ACC112 (cell line): ENCODE results near the gene KRT16.
"Not testable (repeated sequence)": the region's sequence is repeated elsewhere in the genome, so short reads cannot be mapped to it uniquely, and the experiment has no call there.

Experiments used
- H2AFZ ChIP-seq: fragments of 200-600 bp; sonication (generic); one replicate; pipeline ENCODE4 v1.6.0; 2017; ENCODE audit warnings: antibody characterized with exemption, low read length; ENCODE audit not compliant: unreplicated experiment
- H3K27ac ChIP-seq: fragments of 200-600 bp; sonication (generic); 2 replicates; pipeline ENCODE4 v1.5.1; 2014; ENCODE audit warnings: low read depth, mild to moderate bottlenecking, antibody characterized with exemption, low read length, moderate library complexity
- H3K27me3 ChIP-seq: fragments of 200-600 bp; sonication (generic); 2 replicates; pipeline ENCODE4 v1.6.1; 2014; ENCODE audit warnings: mild to moderate bottlenecking, antibody characterized with exemption, low read length, moderate library complexity, mixed read lengths; ENCODE audit not compliant: insufficient read depth
- H3K36me3 ChIP-seq: fragments of 200-600 bp; sonication (generic); 2 replicates; pipeline ENCODE4 v1.6.1; 2016; ENCODE audit warnings: mild to moderate bottlenecking, antibody characterized with exemption, low read length, moderate library complexity, mixed read lengths; ENCODE audit not compliant: insufficient read depth
- H3K4me1 ChIP-seq: fragments of 200-600 bp; sonication (generic); one replicate; pipeline ENCODE4 v1.6.1; 2016; ENCODE audit warnings: low read length, mixed read lengths; ENCODE audit not compliant: insufficient read depth, unreplicated experiment, control insufficient read depth
- H3K4me3 ChIP-seq: fragments of 200-600 bp; sonication (generic); 2 replicates; pipeline ENCODE4 v1.5.1; 2014; ENCODE audit warnings: mild to moderate bottlenecking, low read depth, low read length
- H3K79me2 ChIP-seq: fragments of 200-600 bp; sonication (generic); one replicate; pipeline ENCODE4 v1.6.0; 2016; ENCODE audit warnings: low read length; ENCODE audit not compliant: control insufficient read depth, unreplicated experiment, insufficient read depth

KRT16 gene

GRCh38 chr17:41619036-41619926 is 6.7 kb upstream of the KRT16 start:
- 0 out of 2 replicates have a peak, but pooled peaks cover 4% of the 10 kb centered on the region for H3K27me3 ChIP-seq
- no peak overlapping the region for H3K4me3 ChIP-seq
- H2AFZ ChIP-seq, result no peak overlapping the region
- H3K27ac ChIP-seq, result no peak overlapping the region
- H3K36me3 ChIP-seq, result no peaks in the 10 kb centered on the region
- no peaks in the 10 kb centered on the region for H3K4me1 ChIP-seq
- no peaks in the 10 kb centered on the region for H3K79me2 ChIP-seq

DNA sequence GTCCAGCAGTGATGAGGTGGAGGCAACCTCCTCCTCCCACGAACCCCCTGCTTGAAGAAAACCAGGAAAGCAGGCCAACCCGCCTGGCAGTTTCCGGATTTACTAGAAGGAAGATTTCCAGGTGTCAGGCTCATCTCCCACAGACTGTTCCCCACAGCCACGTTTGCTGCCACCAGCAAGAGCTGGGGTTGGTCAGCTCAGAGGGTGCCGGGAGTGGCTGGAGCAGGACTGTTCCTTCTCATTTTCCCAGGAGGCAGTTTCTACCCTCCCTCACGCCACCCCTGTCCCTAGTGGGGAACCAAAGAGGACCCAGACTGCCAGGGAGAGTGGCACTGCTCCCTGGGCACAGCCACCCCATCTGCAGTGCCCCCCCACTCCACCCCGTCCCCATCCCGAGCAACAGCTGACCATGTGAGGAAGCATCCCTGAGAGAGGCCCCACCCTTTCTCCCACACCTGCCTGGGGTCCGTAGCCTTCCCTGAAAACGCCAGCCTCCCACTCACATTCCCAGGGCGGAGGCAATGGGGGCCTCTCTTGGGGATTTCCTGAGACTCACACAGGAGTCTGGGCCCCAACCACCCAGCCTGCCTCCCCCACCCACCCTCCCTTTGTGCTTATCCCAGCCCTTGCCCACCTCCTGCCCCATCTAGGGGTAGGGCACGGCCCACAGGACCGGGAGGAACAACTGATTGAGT is 5.9 kb upstream of the KRT16 start:
- H3K79me2 ChIP-seq, result no peaks in the 10 kb centered on the region
- H3K36me3 ChIP-seq, result no peaks in the 10 kb centered on the region
- H3K4me1 ChIP-seq, result no peaks in the 10 kb centered on the region
- 0 out of 2 replicates have a peak, but pooled peaks cover 4% of the 10 kb centered on the region for H3K27me3 ChIP-seq
- no peak overlapping the region for H3K27ac ChIP-seq
- no peak overlapping the region for H3K4me3 ChIP-seq
- no peak overlapping the region for H2AFZ ChIP-seq

- Histone ChIP-seq H3K27me3 (0 out of 2 replicates have a peak, but pooled peaks cover 4% of the 10 kb centered on the region), H3K27ac (no peak overlapping the region), H3K4me3 (no peak overlapping the region)
Observed at GRCh38 chr17:41617698-41618097, 5.1 kb upstream of the KRT16 start.

GRCh38 chr17:41617136-41617535 is 4.6 kb upstream of the KRT16 start:
- Histone ChIP-seq H3K4me1 (peaks cover 6% of the 10 kb centered on the region), H3K4me3 (no peak overlapping the region), H3K27me3 (0 out of 2 replicates have a peak, but pooled peaks cover 4% of the 10 kb centered on the region)

More at GRCh38 chr17:41617698-41618097, 5.1 kb upstream of the KRT16 start:
- Histone ChIP-seq H3K79me2 (no peaks in the 10 kb centered on the region), H2AFZ (no peak overlapping the region), H3K4me1 (peaks cover 2% of the 10 kb centered on the region), H3K36me3 (no peaks in the 10 kb centered on the region)

DNA sequence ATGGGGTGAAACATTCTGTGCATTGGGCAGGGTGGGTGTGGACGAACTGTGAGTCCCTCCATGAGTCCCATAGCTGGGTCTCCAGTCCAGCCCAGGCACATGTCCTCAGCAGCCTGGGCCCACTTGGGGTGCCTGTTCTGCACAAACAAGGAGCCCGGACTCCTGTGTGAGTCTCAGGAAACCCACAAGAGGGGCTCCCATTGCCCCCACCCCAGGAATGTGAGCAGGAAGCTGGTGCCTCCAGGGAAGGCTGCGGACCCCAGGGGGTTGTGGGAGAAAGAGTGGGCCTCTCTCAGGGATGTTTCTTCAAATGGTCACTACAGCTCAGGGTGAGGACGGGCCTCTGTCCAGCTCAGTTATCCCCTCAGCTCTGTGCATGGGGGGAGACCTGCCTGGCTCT is 3.9 kb upstream of the KRT16 start:
- not testable (repeated sequence) for H3K4me3 ChIP-seq, H3K36me3 ChIP-seq, H3K27ac ChIP-seq, H3K79me2 ChIP-seq, H2AFZ ChIP-seq, H3K4me1 ChIP-seq, H3K27me3 ChIP-seq

More at GRCh38 chr17:41617136-41617535, 4.6 kb upstream of the KRT16 start:
- no peak overlapping the region for H3K27ac ChIP-seq
- no peaks in the 10 kb centered on the region for H3K36me3 ChIP-seq
- no peak overlapping the region for H2AFZ ChIP-seq
- no peaks in the 10 kb centered on the region for H3K79me2 ChIP-seq

DNA sequence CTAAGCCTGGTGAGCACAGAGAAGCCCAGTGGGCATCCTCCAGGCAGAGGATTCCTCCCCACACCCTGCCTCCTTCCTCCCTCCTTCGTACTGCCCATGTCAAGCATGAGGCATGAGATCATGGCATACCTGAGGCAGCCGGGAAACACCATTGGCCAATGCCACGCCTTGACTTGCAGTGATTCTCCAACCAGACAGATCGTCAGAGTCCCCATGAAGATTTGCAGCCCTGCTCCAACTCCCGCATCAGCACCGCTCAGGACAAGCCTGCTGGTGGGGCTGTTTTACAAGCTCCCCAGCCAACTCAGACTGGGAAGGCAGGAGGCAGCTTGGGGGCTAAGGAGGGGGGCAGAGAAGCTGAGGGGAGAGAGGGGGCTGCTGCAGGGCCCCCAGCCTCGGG is 2.9 kb upstream of the KRT16 start:
- no peak overlapping the region for H2AFZ ChIP-seq
- H3K27ac ChIP-seq, result no peak overlapping the region
- no peak overlapping the region for H3K4me3 ChIP-seq
- H3K4me1 ChIP-seq, result peaks cover 6% of the 10 kb centered on the region
- H3K27me3 ChIP-seq, result peaks cover 10% of the 10 kb centered on the region
- H3K79me2 ChIP-seq, result no peaks in the 10 kb centered on the region
- no peaks in the 10 kb centered on the region for H3K36me3 ChIP-seq

- not testable (repeated sequence) for H3K4me1 ChIP-seq, H3K4me3 ChIP-seq, H2AFZ ChIP-seq, H3K79me2 ChIP-seq, H3K27ac ChIP-seq, H3K36me3 ChIP-seq
- peaks cover 15% of the 10 kb centered on the region for H3K27me3 ChIP-seq
Observed at GRCh38 chr17:41614767-41615166, 2.2 kb upstream of the KRT16 start.

DNA sequence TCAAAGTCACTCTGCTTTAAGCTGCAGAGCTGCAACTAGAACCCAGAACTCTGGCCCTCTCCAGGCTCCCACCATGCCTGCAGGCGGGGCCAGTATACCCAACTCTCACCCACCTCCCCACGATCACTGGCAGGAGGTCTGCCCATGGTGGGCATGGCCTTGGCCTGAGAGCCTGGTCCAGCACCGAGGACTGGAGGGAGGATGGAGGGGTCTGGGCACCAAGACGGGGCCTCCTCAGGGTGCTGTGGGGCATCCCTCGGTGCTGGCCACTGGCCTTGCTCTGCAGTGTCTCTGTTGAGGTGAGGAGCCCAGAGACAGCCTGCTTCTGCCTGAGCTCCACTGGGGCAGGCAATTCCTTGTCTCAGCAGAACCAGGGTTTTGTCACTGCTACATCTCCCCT is 1.5 kb upstream of the KRT16 start:
- Histone ChIP-seq H2AFZ (no peak overlapping the region), H3K4me3 (no peak overlapping the region), H3K36me3 (no peaks in the 10 kb centered on the region), H3K27me3 (peaks cover 22% of the 10 kb centered on the region), H3K79me2 (no peaks in the 10 kb centered on the region), H3K27ac (no peak overlapping the region), H3K4me1 (peaks cover 6% of the 10 kb centered on the region)

DNA sequence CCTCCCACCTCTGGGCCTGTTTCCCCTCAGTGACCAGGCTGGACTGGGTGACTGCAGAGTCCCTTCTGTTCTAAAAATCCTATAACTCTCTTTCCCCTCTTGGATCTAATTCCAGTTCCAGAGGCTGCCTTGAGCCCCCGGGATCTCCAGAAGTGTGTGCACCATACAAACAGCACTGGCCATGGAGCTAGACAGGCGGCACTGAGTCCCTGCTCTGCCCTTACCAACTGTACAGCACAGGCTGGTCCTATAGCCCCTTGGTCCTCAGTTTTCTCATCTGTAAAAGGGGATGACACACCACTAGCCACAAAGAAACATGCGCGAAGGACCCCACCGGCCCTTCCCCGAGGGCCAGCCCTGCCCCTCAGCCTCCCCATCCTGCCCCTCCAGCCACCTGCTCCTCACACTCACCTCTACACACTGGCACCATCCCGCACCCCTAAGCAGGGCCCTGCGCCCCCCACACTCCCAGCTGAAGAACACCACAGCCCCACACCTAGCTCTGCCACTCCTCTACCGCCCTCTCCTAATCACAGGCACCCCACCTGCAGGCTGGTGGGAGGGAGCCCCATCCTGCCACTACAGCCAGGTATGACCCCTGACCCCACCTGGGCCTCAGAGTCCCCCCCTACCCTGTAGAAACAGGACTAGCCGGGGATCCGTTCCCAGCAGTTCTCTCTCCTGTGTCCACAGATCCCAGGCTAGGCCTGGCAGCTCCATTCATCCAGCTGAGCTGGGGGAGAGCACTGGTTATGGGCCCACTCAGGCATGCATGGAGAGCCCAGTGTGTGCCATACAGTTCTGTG is 913 bp upstream of the KRT16 start:
- H3K27ac ChIP-seq, result no peak overlapping the region

GRCh38 chr17:41610965-41611640 is 1.5 kb downstream of the KRT16 start:
- Histone ChIP-seq H3K27me3 (peaks cover 33% of the 10 kb centered on the region), H3K79me2 (no peaks in the 10 kb centered on the region), H3K27ac (no peak overlapping the region), H3K4me1 (peaks cover 6% of the 10 kb centered on the region), H3K4me3 (no peak overlapping the region), H2AFZ (no peak overlapping the region), H3K36me3 (no peaks in the 10 kb centered on the region)

More for the DNA sequence above, 913 bp upstream of the KRT16 start:
- H3K4me1 ChIP-seq, result peaks cover 6% of the 10 kb centered on the region
- peaks cover 27% of the 10 kb centered on the region for H3K27me3 ChIP-seq
- H3K79me2 ChIP-seq, result no peaks in the 10 kb centered on the region
- H3K36me3 ChIP-seq, result no peaks in the 10 kb centered on the region
- H2AFZ ChIP-seq, result no peak overlapping the region
- no peak overlapping the region for H3K4me3 ChIP-seq
